HG02610 (cell line): ENCODE data around the gene CYP2F1.
"Not testable (repeated sequence)": the region's sequence is repeated elsewhere in the genome, so short reads cannot be mapped to it uniquely, and the experiment has no call there.

Source experiments
- ATAC-seq: cut with Tn5 transposase; IDR thresholded peaks from one replicate; pipeline ENCODE4 v1.9.1; 2021; ENCODE audit warnings: mild to moderate bottlenecking, moderate library complexity; ENCODE audit not compliant: unreplicated experiment

The CYP2F1 gene, protein sequence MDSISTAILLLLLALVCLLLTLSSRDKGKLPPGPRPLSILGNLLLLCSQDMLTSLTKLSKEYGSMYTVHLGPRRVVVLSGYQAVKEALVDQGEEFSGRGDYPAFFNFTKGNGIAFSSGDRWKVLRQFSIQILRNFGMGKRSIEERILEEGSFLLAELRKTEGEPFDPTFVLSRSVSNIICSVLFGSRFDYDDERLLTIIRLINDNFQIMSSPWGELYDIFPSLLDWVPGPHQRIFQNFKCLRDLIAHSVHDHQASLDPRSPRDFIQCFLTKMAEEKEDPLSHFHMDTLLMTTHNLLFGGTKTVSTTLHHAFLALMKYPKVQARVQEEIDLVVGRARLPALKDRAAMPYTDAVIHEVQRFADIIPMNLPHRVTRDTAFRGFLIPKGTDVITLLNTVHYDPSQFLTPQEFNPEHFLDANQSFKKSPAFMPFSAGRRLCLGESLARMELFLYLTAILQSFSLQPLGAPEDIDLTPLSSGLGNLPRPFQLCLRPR

DNA sequence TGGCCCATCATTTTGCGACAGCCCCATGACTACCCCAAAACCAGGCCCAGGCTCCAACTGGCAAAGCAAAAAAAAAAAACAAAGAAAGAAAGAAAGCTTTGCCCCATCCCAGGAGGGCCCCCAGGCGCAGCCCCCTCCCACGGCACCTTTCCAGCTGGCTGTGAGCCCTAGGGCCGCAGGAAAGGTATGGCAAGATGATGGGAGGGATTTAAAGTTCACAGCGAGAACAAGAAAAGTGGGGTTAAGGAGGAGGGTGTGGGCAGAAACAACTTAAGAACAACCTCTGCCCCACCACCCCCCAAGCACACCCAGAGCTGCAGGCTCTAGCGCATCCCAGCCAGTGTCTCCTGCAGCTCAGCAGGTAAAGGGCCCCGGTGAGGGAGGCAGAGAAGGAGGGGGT lies at the start of gene CYP2F1:
CYP2F1 (plus strand) TSS at position 301 of the 400 bp plus-strand sequence. CDS start 1,757 bp downstream, outside the sequence.
- ATAC-seq: no peak

DNA sequence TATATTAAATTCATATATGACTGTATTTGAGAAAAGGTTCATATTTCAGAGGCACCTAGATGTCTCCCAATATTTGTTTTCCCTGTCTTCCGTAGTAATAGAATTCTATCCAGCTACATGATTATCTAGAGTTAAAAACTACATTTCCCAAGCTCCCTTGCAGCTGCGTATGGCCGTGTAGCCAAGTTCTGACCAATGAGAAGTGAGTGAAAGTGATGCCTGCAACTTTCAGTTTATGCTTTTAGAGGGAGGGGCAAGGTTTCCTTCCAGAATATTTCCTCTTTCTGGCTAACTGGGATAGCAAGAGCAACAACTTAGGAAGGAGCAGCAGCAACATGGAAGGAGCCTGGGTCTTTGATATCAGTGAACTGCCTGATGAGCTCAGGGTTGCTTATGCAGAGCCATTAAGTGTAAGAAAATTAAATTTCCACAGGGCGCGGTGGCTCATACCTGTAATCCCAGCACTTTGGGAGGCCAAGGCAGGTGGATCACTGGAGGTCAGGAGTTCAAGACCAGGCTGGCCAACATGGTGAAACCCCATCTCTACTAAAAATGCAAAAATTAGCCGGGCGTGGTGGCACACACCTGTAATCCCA lies 49.2 kb upstream of the CYP2F1 start:
- no peak for ATAC-seq

DNA sequence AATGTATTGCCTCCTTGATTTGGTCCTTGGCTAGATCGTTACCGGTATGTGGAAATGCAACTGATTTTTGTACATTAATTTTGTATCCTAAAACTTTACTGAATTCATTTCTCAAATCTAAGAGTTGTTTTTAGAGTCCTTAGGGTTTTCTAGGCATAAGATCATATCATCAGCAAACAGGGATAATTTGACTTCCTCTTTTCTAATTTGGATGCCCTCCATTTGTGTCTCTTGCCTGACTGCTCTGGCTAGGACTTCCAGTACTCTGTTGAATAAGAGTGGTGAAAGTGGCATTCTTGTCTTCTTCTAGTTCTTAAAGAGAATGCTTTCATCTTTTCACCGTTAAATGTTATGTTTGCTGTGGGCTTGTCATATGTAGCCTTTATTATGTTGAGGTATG lies 37.9 kb upstream of the CYP2F1 start:
- no peak for ATAC-seq

DNA sequence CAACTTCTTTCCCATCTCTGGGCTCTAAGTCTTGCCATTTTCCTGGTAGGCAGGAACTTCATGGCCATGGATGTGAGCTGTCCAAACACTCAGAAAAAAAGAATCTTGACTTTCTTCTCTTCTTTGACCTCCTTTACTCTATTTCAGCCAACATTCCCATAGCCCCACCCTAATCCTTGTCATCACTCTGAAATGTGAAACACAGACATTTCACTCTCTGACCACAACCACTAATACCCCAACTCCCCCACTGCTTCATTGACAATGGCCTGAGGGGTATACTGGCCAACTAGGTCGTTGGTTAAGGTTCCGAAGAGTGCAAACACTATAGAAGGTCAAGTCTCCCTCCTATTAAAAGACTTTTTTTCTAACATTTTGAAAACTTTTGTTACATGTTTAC lies 30.7 kb upstream of the CYP2F1 start:
- ATAC-seq: no peak

DNA sequence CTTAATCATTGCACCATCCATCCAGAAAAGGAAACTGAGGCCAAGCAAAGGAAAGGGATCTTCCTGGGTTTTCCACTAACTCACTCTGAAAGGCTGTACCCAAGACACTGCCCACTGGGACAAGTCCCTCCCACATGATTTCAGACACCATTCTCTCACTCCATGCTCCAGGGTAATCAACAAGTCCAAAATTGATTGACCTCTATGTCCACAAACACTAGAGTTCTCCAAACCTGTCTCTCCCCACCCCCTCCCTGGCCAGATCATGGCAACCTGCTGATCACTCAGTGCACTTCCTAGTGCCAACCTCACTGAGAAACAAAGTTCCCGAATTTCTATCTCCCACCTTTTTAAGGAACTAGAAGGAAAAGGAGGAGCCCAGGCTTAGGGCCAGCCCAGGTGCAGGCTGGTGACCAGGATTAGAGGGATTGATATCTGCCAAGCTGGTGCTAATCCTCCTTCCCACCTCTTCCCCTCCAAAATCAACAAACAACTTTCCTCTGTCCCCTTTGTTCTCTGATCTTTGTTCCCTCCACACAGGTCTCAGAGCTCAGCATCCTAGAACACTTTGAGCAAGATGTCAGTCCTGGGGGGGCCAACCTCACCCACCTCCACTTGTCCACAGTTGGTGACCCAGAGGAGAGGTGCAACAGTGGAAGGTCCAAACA lies 28.4 kb upstream of the CYP2F1 start:
- no peak for ATAC-seq

DNA sequence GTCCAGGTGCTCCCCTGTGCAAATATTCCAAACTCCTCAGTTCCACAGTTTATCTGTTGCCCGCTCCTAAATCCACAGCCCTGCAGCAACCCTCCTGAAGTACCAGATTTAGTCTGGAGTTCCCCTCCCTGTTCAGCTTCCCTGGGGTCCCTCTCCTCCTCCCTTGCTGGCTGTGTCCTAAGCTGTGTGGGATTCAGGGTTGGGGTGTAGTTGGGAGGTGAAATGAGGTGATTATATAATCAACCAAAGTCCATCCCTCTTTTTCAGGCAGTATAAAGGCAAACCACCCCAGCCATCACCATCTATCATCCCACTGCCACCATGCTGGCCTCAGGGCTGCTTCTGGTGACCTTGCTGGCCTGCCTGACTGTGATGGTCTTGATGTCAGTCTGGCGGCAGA lies 26.1 kb upstream of the CYP2F1 start, which contains the start of gene CYP2A13:
CYP2A13 (plus strand) TSS at position 301 of the 400 bp plus-strand sequence; CDS start at position 322, 21 bp downstream.
- no peak for ATAC-seq

DNA sequence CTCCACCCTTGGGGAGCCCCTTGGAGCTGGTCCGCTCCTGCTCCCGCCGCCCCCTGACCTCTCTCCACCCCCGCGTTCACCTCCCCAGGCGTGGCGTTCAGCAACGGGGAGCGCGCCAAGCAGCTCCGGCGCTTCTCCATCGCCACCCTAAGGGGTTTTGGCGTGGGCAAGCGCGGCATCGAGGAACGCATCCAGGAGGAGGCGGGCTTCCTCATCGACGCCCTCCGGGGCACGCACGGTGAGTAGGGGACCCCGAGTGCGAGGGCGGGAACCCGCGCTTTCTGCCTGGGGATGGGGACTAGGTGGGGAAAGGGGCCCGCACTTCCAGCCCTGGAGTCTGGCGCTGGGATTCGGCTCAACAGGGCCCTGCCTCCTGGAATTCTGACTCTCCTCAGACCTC lies 24.3 kb upstream of the CYP2F1 start:
- no peak for ATAC-seq

DNA sequence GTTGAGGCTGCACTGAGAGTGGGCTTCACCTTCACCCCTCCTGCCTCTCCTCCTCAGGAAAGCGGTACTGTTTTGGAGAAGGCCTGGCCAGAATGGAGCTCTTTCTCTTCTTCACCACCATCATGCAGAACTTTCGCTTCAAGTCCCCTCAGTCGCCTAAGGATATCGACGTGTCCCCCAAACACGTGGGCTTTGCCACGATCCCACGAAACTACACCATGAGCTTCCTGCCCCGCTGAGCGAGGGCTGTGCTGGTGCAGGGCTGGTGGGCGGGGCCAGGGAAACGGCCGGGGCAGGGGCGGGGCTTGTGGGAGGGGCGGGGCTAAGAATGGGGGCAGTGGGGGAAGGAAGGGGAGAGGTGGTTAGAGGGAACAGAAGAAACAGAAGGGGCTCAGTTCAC lies 18.5 kb upstream of the CYP2F1 start:
- ATAC-seq: no peak

DNA sequence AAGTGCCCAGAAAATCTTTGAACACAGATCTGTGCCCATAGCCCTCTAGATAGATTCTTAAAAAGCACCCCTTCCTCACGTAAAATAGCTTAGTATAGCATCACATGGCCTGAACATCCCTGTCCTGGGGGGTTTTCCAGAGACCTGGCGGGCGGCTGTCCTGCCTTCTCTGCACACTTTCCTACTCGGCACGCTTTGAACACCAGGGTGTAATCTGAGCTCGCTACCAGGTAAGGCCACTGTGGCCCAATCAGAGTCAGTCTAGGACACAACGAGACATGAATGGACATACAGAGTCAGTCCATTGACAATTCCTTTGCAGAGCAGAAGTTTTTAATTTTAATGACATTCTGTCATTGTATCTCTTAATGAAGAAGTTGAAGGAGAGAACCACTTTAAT lies 17.9 kb upstream of the CYP2F1 start:
- no peak for ATAC-seq

DNA sequence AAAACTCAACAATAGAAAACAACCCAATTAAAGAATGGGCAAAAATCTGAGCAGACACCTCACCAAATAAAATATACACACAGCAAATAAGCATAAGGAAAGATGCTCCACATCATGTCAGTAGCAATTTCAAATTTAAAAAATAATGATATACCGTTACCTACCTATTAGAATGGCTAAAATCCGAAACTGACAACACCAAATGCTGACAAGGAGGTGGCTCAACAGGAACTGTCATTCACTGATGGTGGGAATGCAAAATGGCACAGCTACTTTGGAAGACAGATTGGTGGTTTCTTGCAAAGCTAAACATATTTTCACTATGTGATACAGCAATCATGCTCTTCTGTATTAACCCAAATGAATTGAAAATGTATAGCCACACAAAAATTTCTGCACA lies 16.9 kb upstream of the CYP2F1 start:
- ATAC-seq: no peak

DNA sequence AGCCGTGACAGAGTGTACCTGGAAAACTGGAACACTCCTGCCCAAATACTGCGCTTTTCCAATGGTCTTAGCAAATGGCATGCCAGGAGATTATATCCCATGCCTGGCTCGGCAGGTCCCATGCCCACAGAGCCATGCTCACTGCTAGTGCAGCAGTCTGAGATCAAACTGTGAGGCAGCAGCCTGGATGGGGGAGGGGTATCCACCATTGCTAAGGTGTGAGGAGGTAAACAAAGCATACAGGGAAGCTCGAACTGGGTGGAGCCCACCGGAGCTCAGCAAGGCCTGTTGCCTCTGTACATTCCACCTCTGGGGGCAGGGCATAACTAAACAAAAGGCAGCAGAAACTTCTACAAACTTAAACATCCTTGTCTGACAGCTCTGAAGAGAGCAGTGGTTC lies 15.5 kb upstream of the CYP2F1 start:
- no peak for ATAC-seq

DNA sequence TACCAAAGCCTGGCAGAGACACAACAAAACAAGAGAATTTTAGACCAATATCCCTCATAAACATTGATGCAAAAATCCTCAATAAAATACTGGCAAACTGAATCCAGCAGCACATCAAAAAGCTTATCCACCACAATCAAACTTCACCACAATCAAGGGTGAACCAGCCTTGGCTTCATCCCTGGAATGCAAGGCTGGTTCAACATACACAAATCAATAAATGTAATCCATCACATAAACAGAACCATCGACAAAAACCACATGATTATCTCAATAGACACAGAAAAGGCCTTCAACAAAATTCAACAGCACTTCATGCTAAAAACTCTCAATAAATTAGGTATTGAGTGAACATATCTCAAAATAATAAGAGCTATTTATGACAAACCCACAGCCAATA lies 12.0 kb upstream of the CYP2F1 start:
- not testable (repeated sequence) for ATAC-seq

DNA sequence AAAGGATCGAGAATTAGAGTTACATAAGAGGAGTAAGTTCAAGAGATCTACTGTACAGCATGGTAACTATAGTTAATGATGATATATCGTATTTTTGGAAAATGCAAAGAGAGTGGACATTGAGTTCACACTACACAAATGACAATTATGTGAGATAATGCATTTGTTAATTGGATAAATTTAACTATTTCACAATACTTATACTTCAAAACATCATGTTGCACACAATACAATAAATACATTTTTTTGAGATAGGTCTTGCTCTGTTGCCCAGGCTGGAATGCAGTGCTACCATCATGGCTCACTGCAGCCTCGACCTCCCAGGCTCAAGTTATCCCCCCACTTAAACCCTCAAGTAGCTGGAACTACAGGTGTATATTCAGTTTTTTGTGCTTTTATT lies 8.1 kb upstream of the CYP2F1 start:
- ATAC-seq: no peak

DNA sequence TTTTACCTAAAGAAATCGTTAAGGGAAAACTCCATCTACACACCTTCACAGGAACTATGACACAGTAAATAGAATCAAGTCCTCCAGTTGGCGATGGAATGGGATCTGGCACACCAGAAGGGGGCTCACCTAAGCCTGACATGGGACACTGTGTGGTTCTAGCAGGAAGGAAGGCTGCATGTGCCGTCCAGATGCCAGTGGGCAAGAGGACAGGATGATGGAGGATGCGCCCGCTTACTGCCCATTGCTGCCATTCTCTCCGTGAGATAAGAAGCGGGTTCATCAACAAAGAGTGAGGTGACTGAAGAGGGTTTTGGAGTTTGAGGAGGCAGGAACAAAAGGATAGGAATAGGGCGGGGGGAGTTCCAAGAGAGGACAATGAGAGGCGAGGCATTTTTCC lies 2.9 kb upstream of the CYP2F1 start:
- ATAC-seq: no peak

DNA sequence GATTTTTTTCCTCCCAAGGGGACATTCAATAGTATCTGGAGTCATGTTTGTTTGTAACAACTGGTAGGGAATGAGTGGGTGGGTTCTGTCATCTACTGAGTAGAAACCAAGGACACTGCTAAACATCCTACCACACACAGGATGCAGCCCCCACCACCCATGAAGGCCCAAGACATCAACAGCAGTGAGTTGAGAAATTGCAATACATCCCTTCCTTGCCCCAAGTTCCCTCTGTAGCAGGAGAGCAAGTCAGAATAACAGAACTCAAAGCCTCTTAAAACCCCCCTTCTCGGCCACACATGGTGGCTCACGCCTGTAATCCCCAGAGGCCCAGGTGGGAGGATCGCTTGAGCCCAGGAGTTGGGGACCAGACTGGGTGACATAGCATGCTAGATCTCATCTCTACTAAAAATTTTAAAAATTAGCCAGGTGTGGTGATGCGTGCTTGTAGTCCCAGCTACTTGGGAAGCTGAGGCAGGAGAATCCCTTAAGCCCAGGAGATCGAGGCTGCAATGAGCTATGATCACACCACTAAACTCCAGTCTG lies 2.4 kb upstream of the CYP2F1 start:
- no peak for ATAC-seq

DNA sequence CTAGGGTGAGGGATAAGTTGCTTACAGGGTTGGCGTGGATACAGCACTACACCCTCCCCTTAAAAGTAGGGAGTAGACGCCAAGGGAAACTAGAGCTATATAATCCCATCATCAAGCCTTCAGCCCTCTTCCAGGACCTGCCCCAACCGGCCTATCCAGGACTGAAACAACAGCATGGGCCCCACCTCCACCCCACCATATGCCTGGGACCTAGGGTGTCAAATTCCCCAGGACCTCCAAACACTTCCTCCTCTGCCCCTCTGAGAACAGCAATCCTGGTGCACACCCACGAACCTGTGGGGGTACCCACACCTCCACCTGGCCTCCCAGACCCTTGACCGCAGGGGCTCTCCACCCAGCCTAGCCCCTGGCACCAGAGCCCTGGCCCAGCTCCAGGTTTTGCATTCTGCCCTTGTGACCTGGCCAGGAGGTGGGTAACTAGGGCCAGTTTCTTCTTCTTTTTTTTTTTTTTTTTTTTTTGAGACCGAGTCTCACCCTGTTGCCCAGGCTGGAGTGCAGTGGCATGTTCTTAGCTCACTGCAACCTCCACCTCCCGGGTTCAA lies 1.4 kb upstream of the CYP2F1 start:
- no peak for ATAC-seq

DNA sequence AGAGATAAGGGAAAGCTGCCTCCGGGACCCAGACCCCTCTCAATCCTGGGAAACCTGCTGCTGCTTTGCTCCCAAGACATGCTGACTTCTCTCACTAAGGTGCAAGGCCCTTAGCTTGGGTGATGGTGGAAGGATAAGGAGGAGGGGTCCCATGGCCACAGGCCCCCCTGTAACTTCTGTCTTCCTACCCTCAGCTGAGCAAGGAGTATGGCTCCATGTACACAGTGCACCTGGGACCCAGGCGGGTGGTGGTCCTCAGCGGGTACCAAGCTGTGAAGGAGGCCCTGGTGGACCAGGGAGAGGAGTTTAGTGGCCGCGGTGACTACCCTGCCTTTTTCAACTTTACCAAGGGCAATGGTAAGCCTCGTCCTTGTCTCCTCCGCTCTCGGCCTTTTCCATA lies 2.0 kb downstream of the CYP2F1 start:
- no peak for ATAC-seq

DNA sequence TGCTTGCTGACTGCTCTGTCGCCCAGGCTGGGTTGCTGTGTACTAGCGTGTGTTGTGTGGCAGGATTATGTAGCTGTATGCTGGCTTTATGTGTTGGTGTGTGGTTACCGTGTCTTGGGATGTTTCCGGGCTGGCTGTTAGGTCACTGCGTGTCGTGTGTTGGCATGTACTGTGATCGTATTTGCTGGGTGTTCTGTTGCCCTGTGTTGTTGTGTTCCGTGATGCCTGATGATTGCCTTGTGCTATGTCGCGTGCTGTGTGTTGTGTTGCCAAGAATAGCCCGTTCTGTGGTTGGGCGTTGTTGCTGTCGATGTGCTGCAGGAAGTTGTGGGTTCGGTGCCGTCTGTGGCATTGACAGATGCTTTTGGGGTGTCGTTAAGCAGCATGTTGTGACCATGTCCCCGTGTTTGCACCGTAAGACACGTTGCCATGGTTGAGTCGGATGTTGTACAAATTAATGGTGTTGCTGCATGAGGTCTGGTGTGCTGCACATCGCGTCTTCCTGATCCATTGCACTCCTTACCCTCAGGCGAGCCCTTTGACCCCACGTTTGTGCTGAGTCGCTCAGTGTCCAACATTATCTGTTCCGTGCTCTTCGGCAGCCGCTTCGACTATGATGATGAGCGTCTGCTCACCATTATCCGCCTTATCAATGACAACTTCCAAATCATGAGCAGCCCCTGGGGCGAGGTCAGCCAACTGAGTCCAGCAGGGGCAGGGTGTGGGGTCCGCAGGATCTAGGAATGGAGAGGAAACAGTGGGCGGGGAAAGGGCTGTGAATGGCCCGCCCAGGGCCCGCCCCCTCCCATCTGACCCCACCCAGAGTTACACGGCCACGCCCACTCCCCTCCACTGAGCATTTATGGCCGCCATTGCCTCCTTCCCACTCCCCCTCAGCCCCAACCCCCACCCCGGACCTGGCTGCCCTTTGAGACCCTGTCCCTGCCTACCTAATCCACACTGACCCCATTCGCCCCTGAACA lies 7.0 kb downstream of the CYP2F1 start:
- ATAC-seq: not testable (repeated sequence)

DNA sequence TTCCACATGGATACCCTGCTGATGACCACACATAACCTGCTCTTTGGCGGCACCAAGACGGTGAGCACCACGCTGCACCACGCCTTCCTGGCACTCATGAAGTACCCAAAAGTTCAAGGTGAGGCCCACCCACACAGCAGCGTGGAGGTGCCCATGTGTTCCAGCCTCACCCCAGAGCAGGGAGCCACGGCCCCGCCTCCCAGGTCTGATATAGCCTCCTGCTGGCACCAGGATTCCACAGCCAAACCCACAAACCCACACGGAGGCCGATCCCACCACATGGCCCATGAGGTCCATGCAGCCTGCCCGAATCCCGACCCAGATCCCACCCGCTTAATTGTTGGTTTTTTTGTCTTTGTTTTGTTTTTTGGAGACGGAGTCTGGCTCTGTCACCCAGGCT lies 8.6 kb downstream of the CYP2F1 start:
- not testable (repeated sequence) for ATAC-seq

DNA sequence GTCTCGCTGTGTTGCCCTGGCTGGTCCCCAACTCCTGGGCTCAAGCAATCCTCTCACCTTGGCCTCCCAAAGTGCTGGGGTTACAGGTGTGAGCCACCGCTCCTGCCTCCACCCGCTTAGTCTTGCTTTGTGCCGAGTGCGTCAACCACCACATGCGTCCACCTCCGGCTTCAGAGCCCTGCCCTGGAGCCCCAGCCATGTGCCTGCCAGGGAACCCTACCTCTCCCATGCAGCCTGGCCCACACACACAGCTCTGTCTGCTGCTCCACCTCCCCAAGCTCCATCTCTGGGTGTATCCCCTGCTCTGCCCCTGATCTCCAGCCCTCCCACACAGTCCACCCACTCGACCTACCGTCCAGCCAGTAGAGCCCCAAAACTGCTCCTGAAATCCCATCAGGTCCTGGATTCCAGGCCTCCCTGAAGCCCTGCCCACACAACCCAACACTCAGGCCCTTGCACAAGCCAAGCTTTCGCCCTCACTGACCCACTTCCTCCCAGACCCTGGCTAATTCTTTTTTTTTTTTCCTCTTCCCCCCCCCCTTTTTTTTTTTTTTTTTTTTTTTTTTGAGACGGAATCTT lies 9.6 kb downstream of the CYP2F1 start:
- no peak for ATAC-seq
